GM12865 (cell line): ENCODE measurements around the gene PLA2G4B.

Experiments used
- DNase-seq: peaks from one replicate; pipeline ENCODE4 v3.0.0; 2010; ENCODE audit warnings: low read depth
- H3K4me3 ChIP-seq: 2 replicates; pipeline ENCODE4 v1.5.1; 2011; ENCODE audit warnings: mild to moderate bottlenecking, low read depth, low read length, control low read depth
- TF ChIP-seq, protein P1 (sequence below): IDR thresholded peaks from 2 replicates; pipeline ENCODE4 v1.5.1; 2011; ENCODE audit warnings: low read length, control low read depth, low read depth, inconsistent platforms; ENCODE audit not compliant: insufficient read depth; ENCODE audit errors: missing control alignments

Gene PLA2G4B

GRCh38 chr15:41869770-41870688 lies 31.4 kb downstream of the PLA2G4B start:
- H3K4me3 ChIP-seq, result no peak overlapping the region
- DNase-seq, result no peak
- TF ChIP-seq, protein P1, sequence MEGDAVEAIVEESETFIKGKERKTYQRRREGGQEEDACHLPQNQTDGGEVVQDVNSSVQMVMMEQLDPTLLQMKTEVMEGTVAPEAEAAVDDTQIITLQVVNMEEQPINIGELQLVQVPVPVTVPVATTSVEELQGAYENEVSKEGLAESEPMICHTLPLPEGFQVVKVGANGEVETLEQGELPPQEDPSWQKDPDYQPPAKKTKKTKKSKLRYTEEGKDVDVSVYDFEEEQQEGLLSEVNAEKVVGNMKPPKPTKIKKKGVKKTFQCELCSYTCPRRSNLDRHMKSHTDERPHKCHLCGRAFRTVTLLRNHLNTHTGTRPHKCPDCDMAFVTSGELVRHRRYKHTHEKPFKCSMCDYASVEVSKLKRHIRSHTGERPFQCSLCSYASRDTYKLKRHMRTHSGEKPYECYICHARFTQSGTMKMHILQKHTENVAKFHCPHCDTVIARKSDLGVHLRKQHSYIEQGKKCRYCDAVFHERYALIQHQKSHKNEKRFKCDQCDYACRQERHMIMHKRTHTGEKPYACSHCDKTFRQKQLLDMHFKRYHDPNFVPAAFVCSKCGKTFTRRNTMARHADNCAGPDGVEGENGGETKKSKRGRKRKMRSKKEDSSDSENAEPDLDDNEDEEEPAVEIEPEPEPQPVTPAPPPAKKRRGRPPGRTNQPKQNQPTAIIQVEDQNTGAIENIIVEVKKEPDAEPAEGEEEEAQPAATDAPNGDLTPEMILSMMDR, result no peak

DNA sequence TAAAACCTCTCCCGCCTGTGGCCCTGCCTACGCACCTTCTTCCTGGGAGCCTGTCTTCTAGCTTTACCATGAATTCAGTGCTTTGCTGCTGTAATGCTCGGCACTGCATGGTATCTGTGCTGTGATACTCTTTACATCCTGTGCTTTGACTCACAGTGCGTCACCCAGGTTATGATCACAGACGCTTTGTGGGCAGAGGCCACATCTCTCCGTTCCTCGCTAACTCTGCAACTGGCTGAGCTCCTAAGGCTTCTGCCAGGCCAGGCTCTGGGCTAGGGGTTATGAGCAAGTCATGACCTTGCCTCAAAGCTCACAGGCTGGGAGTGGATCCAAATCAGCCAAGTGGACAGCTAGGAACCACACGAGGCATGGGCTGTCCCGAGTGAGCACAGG lies 32.0 kb downstream of the PLA2G4B start:
- DNase-seq, result no peak
- TF ChIP-seq, protein P1, result no peak
- no peak overlapping the region for H3K4me3 ChIP-seq

GRCh38 chr15:41871175-41871905 lies 32.7 kb downstream of the PLA2G4B start:
- TF ChIP-seq, protein P1, result no peak
- no peak overlapping the region for H3K4me3 ChIP-seq
- DNase-seq, result no peak

- no peak for DNase-seq
- TF ChIP-seq, protein P1, result no peak
- no peak overlapping the region for H3K4me3 ChIP-seq
Observed at GRCh38 chr15:41872166-41872747, 33.6 kb downstream of the PLA2G4B start.

DNA sequence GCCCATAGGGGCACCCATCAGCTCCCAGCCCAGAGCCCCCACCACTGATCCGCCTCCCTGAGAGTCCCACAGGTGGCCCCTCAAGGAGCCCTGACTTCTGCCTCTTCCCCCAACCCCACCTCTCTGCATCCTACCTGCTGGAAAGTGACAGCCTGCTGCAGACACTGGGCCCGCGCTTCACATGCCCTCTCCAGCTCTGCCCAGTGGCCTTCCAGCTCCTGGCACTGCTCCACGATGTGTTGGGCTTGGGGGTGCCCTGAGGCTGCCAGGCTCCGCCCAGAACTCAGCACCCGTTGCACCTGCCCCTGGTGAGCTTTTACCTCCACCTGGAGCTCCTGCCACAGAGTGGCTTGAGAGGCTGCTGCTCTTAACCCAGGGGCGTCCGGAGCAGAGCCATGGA lies 35.1 kb downstream of the PLA2G4B start:
- no peak for DNase-seq
- TF ChIP-seq, protein P1, result no peak
- no peak overlapping the region for H3K4me3 ChIP-seq

DNA sequence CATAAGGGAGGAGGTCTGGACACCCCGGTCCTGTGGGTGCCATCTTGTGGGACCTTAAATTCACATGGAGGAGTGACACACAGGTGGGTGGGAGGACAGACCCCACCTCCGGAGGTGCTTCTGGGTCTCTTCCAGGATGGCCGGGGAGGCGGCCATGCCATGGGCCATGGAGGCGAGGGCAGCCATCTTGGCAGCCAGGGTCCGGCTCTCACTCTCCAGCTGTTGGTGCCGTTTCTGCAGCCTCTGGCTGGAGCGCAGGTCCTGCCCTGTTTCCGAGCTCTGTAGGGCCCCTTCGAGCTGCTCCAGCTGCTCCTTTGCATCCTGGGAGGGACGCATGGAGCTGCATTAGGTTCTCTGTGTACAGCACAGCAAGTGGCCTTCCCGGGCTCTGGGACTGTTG lies 36.1 kb downstream of the PLA2G4B start:
- TF ChIP-seq, protein P1, result no peak
- no peak overlapping the region for H3K4me3 ChIP-seq
- no peak for DNase-seq
